Motor neuron (in vitro differentiated cells): ENCODE results near the gene OSBPL10. TPM values are rescaled to one million over a fixed set of nuclear protein-coding genes. Genes with fewer than 3 reads are reported as not detected.

ENCODE experiments used
- ATAC-seq, 8 experiments: fragments of 200-7000 bp; cut with Tn5 transposase; replicated peaks in 6 of 8; 2 replicates each; pipeline ENCODE4 v1.8.0; 2021; ENCODE audit warnings: mild to moderate bottlenecking in 8 of 8, moderate library complexity in 8 of 8
- H3K27ac ChIP-seq, 2 donors: fragments of 250-450 bp; sonication (Bioruptor Pico); 2 replicates each; pipeline ENCODE4 v1.9.0; 2021; ENCODE audit warnings: antibody characterized with exemption in 2 of 2, mild to moderate bottlenecking in 2 of 2, moderate library complexity in 1 of 2
- H3K4me1 ChIP-seq, 2 donors: fragments of 250-450 bp; sonication (Bioruptor Pico); replicated peaks in 1 of 2; 2 replicates each; pipeline ENCODE4 v1.6.1; 2021; ENCODE audit warnings: antibody characterized with exemption in 2 of 2, mild to moderate bottlenecking in 2 of 2, moderate library complexity in 1 of 2
- H3K4me3 ChIP-seq, 5 donors: fragments of 250-450 bp; sonication (Bioruptor Pico); 2 replicates each; pipeline ENCODE4 v1.9.0; 2021; ENCODE audit warnings: antibody characterized with exemption in 5 of 5, mild to moderate bottlenecking in 5 of 5, moderate library complexity in 4 of 5
- WGBS, 10 experiments: fragments of 450-650 bp; shearing (Covaris generic); methylation state at CpG; one replicate each; pipeline ENCODE4 v1.0.0; 2022; 5-methylcytosine and 5-hydroxymethylcytosine counted together
- in situ Hi-C, 9 experiments: fragments of 400-800 bp; cut with MboI; loops; one replicate each; pipeline ENCODE4 v1.15.0; 2021; ENCODE audit warnings: low sequenced_read_pairs in 9 of 9, low pct_unique_long_range_greater_than_20kb in 2 of 9; ENCODE audit not compliant: unreplicated experiment in 9 of 9
- total RNA-seq, 8 experiments: library from RNA; unstranded; fragments of 300-600 nt; gene quantifications; 2 replicates each; pipeline versions ENCODE4 v1.2.3 to v1.2.4, GENCODE V29; 2022

Gene OSBPL10
- total RNA-seq, 8 experiments from 2014 or later, result 1.9 to 35.0 (median 2.9) TPM

GRCh38 chr3:31754575-31755278 is 226.3 kb downstream of the OSBPL10 start:
- in situ Hi-C loops, result loop anchor here in 2 of 9 experiments (25.0 kb wide), 1 partner anchor 992 kb away; no protein-coding TSS in a partner anchor
- peak in 1 of 8 experiments; percentile 28 for ATAC-seq

GRCh38 chr3:31753050-31753425 is 228.0 kb downstream of the OSBPL10 start:
- Histone ChIP-seq H3K27ac (no peak overlapping the region), H3K4me3 (no peak overlapping the region), H3K4me1 (peaks cover 5 to 12% of the 10 kb centered on the region in 2 donors)
- ATAC-seq, result no peak
- in situ Hi-C loops, result loop anchor here in 2 of 9 experiments (25.0 kb wide), 1 partner anchor 991 kb away; no protein-coding TSS in a partner anchor
- WGBS, 10 experiments, result 40 to 100% (median 93%) methylated on average over 1 to 6 of the region's 7 CpGs; no CpG with 5 or more reads in 1 of the 10 experiments

More at GRCh38 chr3:31754575-31755278, 226.3 kb downstream of the OSBPL10 start:
- Histone ChIP-seq H3K27ac (no peak overlapping the region), H3K4me1 (no peaks in the 10 kb centered on the region), H3K4me3 (no peak overlapping the region)
- 32 to 92% (median 76%) methylated on average over 1 to 5 of the region's 6 CpGs for WGBS, 10 experiments

- in situ Hi-C loops, result loop anchor here in 2 of 9 experiments (25.0 kb wide), 1 partner anchor 990 kb away; no protein-coding TSS in a partner anchor
- ATAC-seq, result no peak
- no peak overlapping the region for H3K4me3 ChIP-seq
- 55 to 100% (median 91%) methylated on average over 3 to 7 of the region's 7 CpGs for WGBS, 10 experiments
- H3K27ac ChIP-seq, result no peak overlapping the region
- peaks cover 5 to 12% of the 10 kb centered on the region in 2 donors for H3K4me1 ChIP-seq
Measured at GRCh38 chr3:31752305-31753049, 228.6 kb downstream of the OSBPL10 start.

GRCh38 chr3:31750341-31750740 is 230.7 kb downstream of the OSBPL10 start:
- Histone ChIP-seq H3K4me1 (peaks cover 5 to 12% of the 10 kb centered on the region in 2 donors), H3K4me3 (no peak overlapping the region), H3K27ac (no peak overlapping the region)
- no peak for ATAC-seq
- in situ Hi-C loops, result loop anchor here in 2 of 9 experiments (25.0 kb wide), 1 partner anchor 988 kb away; no protein-coding TSS in a partner anchor
- 36 to 100% (median 77%) methylated on average over 1 to 2 of the region's 2 CpGs for WGBS, 10 experiments

GRCh38 chr3:31748933-31749295 is 232.1 kb downstream of the OSBPL10 start:
- H3K4me3 ChIP-seq, result no peak overlapping the region
- ATAC-seq, result peak in 5 of 8 experiments; percentile 34 to 78 (median 55)
- in situ Hi-C loops, result no loop called here
- no peak overlapping the region for H3K27ac ChIP-seq
- WGBS, 10 experiments, result 58 to 93% (median 80%) methylated on average over 1 to 5 of the region's 5 CpGs
- H3K4me1 ChIP-seq, result peaks cover 5 to 12% of the 10 kb centered on the region in 2 donors

GRCh38 chr3:31748281-31748932 is 232.7 kb downstream of the OSBPL10 start:
- no peak overlapping the region for H3K4me3 ChIP-seq
- H3K4me1 ChIP-seq, result peaks cover 5 to 12% of the 10 kb centered on the region in 2 donors
- no peak overlapping the region for H3K27ac ChIP-seq
- WGBS, 10 experiments, result 64 to 94% (median 83%) methylated on average over 2 to 5 of the region's 5 CpGs; no CpG with 5 or more reads in 1 of the 10 experiments
- in situ Hi-C loops, result no loop called here
- peak in 2 of 8 experiments; percentile 11 to 27 for ATAC-seq

- Histone ChIP-seq H3K27ac (no peak overlapping the region), H3K4me1 (peaks cover 5 to 12% of the 10 kb centered on the region in 2 donors), H3K4me3 (no peak overlapping the region)
- 67 to 100% (median 86%) methylated on average over 1 to 4 of the region's 9 CpGs; no CpG with 5 or more reads in 1 of the 10 experiments for WGBS, 10 experiments
- in situ Hi-C loops, result no loop called here
- no peak for ATAC-seq
Measured at GRCh38 chr3:31747785-31748184, 233.3 kb downstream of the OSBPL10 start.

GRCh38 chr3:31744913-31745312 is 236.1 kb downstream of the OSBPL10 start:
- in situ Hi-C loops, result no loop called here
- H3K4me1 ChIP-seq, result peaks cover 5 to 12% of the 10 kb centered on the region in 2 donors
- 75 to 100% (median 91%) methylated on average over 2 to 8 of the region's 8 CpGs for WGBS, 10 experiments
- H3K4me3 ChIP-seq, result no peak overlapping the region
- H3K27ac ChIP-seq, result no peak overlapping the region
- ATAC-seq, result no peak

- Histone ChIP-seq H3K27ac (no peak overlapping the region), H3K4me3 (no peak overlapping the region), H3K4me1 (peaks cover 4% of the 10 kb centered on the region in 2 donors)
- WGBS, 10 experiments, result 80 to 100% (median 100%) methylated on average over 1 to 4 of the region's 5 CpGs; no CpG with 5 or more reads in 3 of the 10 experiments
- in situ Hi-C loops, result no loop called here
- no peak for ATAC-seq
Measured at GRCh38 chr3:31743331-31744089, 237.6 kb downstream of the OSBPL10 start.

GRCh38 chr3:31740397-31740796 is 240.7 kb downstream of the OSBPL10 start:
- ATAC-seq, result no peak
- no peak overlapping the region for H3K27ac ChIP-seq
- H3K4me3 ChIP-seq, result no peak overlapping the region
- no peaks in the 10 kb centered on the region for H3K4me1 ChIP-seq
- 78 to 100% (median 100%) methylated on average over 1 of the region's 1 CpG for WGBS, 10 experiments
- in situ Hi-C loops, result no loop called here

- ATAC-seq, result no peak
- H3K27ac ChIP-seq, result no peak overlapping the region
- no peak overlapping the region for H3K4me3 ChIP-seq
- in situ Hi-C loops, result no loop called here
- H3K4me1 ChIP-seq, result no peaks in the 10 kb centered on the region
- WGBS, 10 experiments, result 48 to 100% (median 78%) methylated on average over 2 to 7 of the region's 7 CpGs
Measured at GRCh38 chr3:31738412-31738811, 242.7 kb downstream of the OSBPL10 start.

GRCh38 chr3:31735667-31736066 is 245.4 kb downstream of the OSBPL10 start:
- Histone ChIP-seq H3K4me3 (no peak overlapping the region), H3K27ac (no peak overlapping the region), H3K4me1 (no peaks in the 10 kb centered on the region)
- WGBS, 10 experiments, result 56 to 96% (median 83%) methylated on average over 1 to 5 of the region's 5 CpGs; no CpG with 5 or more reads in 1 of the 10 experiments
- in situ Hi-C loops, result no loop called here
- no peak for ATAC-seq
